H1 (cell line): ENCODE results near the gene LRP3. TPM values are rescaled to one million over a fixed set of nuclear protein-coding genes. Genes with fewer than 3 reads are reported as not detected.

Experiments
- CTCF ChIA-PET: fragments of 300-600 bp; sonication (Branson Sonifier 250); formaldehyde crosslinking; loops from one replicate; lab custom pipeline; 2021; ENCODE audit not compliant: partially characterized antibody; lab: Charles Lee
- POLR2A ChIA-PET: fragments of 300-600 bp; sonication (Branson Sonifier 250); formaldehyde crosslinking; loops from one replicate; lab custom pipeline; 2021; ENCODE audit warnings: inconsistent platforms; ENCODE audit not compliant: partially characterized antibody; lab: Charles Lee
- DNase-seq, 2 experiments: peaks; one replicate each; pipeline versions ENCODE4 v3.0.0 to v3.0.0-alpha.2; 2010 to 2022; ENCODE audit warnings: low spot score in 2 of 2, low read depth in 1 of 2, mixed read lengths in 1 of 2
- FAIRE-seq: peaks from 2 replicates; lab custom pipeline; 2011; peaks lifted over from hg19 to GRCh38; lab: Jason Lieb, UNC
- H2AFZ ChIP-seq: 2 replicates; pipeline ENCODE4 v1.8.1; 2012; ENCODE audit warnings: low read length, inconsistent platforms
- H2AK5ac ChIP-seq: 2 replicates; pipeline ENCODE4 v1.6.1; 2013; ENCODE audit warnings: low read depth, low read length
- H2BK120ac ChIP-seq: replicated peaks from 2 replicates; pipeline ENCODE3; 2013; ENCODE audit warnings: low read depth, low read length, inconsistent platforms
- H2BK12ac ChIP-seq: 2 replicates; pipeline ENCODE4 v1.6.1; 2013; ENCODE audit warnings: low read depth, low read length
- H2BK15ac ChIP-seq: 2 replicates; pipeline ENCODE4 v1.6.1; 2013; ENCODE audit warnings: low read length
- H2BK20ac ChIP-seq: 2 replicates; pipeline ENCODE4 v1.6.1; 2013; ENCODE audit warnings: low read length
- H2BK5ac ChIP-seq: 2 replicates; pipeline ENCODE4 v1.6.1; 2013; ENCODE audit warnings: low read depth, low read length
- H3K14ac ChIP-seq: 2 replicates; pipeline ENCODE4 v1.6.1; 2013; ENCODE audit warnings: inconsistent platforms; ENCODE audit not compliant: insufficient read length
- H3K18ac ChIP-seq: 2 replicates; pipeline ENCODE4 v1.6.1; 2013; ENCODE audit warnings: low read length; ENCODE audit errors: extremely low read depth
- H3K23ac ChIP-seq: 2 replicates; pipeline ENCODE4 v1.6.1; 2013; ENCODE audit warnings: inconsistent platforms; ENCODE audit not compliant: insufficient read length
- H3K23me2 ChIP-seq: 2 replicates; pipeline ENCODE4 v1.6.1; 2013; ENCODE audit warnings: low read depth, low read length
- H3K27ac ChIP-seq: 2 replicates; pipeline ENCODE4 v1.6.1; 2011; ENCODE audit warnings: low read depth, low read length, inconsistent platforms
- H3K27me3 ChIP-seq, 4 experiments: replicated peaks in 1 of 4; 1 replicate in 1 of 4; 2 replicates in 3 of 4; pipeline versions ENCODE4 v1.6.1 to v1.8.1; 2011 to 2013; ENCODE audit warnings: low read length in 3 of 4, mild to moderate bottlenecking in 3 of 4, inconsistent platforms in 2 of 4, mixed read lengths in 2 of 4, moderate library complexity in 1 of 4; ENCODE audit not compliant: control insufficient read depth in 3 of 4, insufficient read depth in 3 of 4; ENCODE audit errors: extremely low read depth in 1 of 4
- H3K36me3 ChIP-seq, 4 experiments: 2 replicates each; pipeline versions ENCODE4 v1.6.1 to v1.8.1; 2011 to 2013; ENCODE audit warnings: mild to moderate bottlenecking in 4 of 4, low read length in 3 of 4, moderate library complexity in 2 of 4, control low read depth in 1 of 4, inconsistent platforms in 1 of 4; ENCODE audit not compliant: insufficient read depth in 4 of 4, control insufficient read depth in 2 of 4
- H3K4ac ChIP-seq: replicated peaks from 2 replicates; pipeline ENCODE3; 2013; ENCODE audit warnings: low read length, low read depth, mixed read lengths, inconsistent platforms; ENCODE audit not compliant: insufficient read length
- H3K4me1 ChIP-seq, 4 experiments: replicated peaks in 1 of 4; 1 replicate in 1 of 4; 2 replicates in 3 of 4; pipeline versions ENCODE4 v1.6.1 to v1.8.1; 2011 to 2013; ENCODE audit warnings: low read length in 3 of 4, inconsistent platforms in 2 of 4, mixed read lengths in 1 of 4; ENCODE audit not compliant: insufficient read depth in 4 of 4, control insufficient read depth in 3 of 4
- H3K4me2 ChIP-seq, 2 experiments: 2 replicates each; pipeline versions ENCODE4 v1.6.1 to v1.8.1; 2011 to 2013; ENCODE audit warnings: low read depth in 2 of 2, low read length in 2 of 2, control low read depth in 1 of 2, inconsistent platforms in 1 of 2, mild to moderate bottlenecking in 1 of 2; ENCODE audit not compliant: insufficient read depth in 1 of 2
- H3K4me3 ChIP-seq, 4 experiments: fragments of 200-600, 300-600 bp in 1 of 4; sonication (generic), shearing (Covaris generic), sonication (Bioruptor Twin) in 1 of 4; 2 replicates each; pipeline versions ENCODE4 v1.5.1 to v1.8.1; 2011 to 2016; ENCODE audit warnings: low read length in 4 of 4, low read depth in 3 of 4, control low read depth in 2 of 4, inconsistent platforms in 2 of 4, mild to moderate bottlenecking in 2 of 4, mixed read lengths in 1 of 4, moderate library complexity in 1 of 4; ENCODE audit not compliant: insufficient read depth in 2 of 4; ENCODE audit errors: extremely low read depth in 1 of 4
- H3K56ac ChIP-seq: replicated peaks from 2 replicates; pipeline ENCODE3; 2013; ENCODE audit warnings: low read depth, mild to moderate bottlenecking, mixed read lengths, low read length, inconsistent platforms; ENCODE audit not compliant: insufficient read length
- H3K79me1 ChIP-seq: 2 replicates; pipeline ENCODE4 v1.6.1; 2013; ENCODE audit warnings: low read depth, low read length, control low read depth
- H3K79me2 ChIP-seq, 2 experiments: 2 replicates each; pipeline versions ENCODE4 v1.6.1 to v1.8.1; 2012 to 2013; ENCODE audit warnings: low read length in 2 of 2, mild to moderate bottlenecking in 2 of 2, inconsistent platforms in 1 of 2; ENCODE audit not compliant: insufficient read depth in 2 of 2, control insufficient read depth in 1 of 2
- H3K9ac ChIP-seq, 4 experiments: replicated peaks in 1 of 4; 1 replicate in 1 of 4; 2 replicates in 3 of 4; pipeline versions ENCODE4 v1.6.1 to v1.8.1; 2011 to 2013; ENCODE audit warnings: low read depth in 3 of 4, low read length in 3 of 4, control low read depth in 2 of 4, mild to moderate bottlenecking in 2 of 4, moderate library complexity in 2 of 4, inconsistent platforms in 1 of 4; ENCODE audit errors: extremely low read depth in 1 of 4
- H3K9me3 ChIP-seq, 2 experiments: 2 replicates each; pipeline versions ENCODE4 v1.6.1 to v1.8.1; 2012 to 2013; ENCODE audit warnings: mild to moderate bottlenecking in 2 of 2, moderate library complexity in 2 of 2, control low read depth in 1 of 2, inconsistent platforms in 1 of 2, low read depth in 1 of 2, low read length in 1 of 2, mixed read lengths in 1 of 2; ENCODE audit not compliant: insufficient read depth in 2 of 2
- H4K20me1 ChIP-seq, 2 experiments: replicated peaks in 1 of 2; 2 replicates each; pipeline versions ENCODE3 to v1.8.1; 2011 to 2013; ENCODE audit warnings: inconsistent platforms in 2 of 2, low read length in 2 of 2, mild to moderate bottlenecking in 1 of 2; ENCODE audit not compliant: insufficient read depth in 2 of 2, control insufficient read depth in 1 of 2
- H4K5ac ChIP-seq: 2 replicates; pipeline ENCODE4 v1.6.1; 2013; ENCODE audit warnings: low read length, low read depth, mixed read lengths, inconsistent platforms; ENCODE audit not compliant: insufficient read length
- H4K8ac ChIP-seq: 2 replicates; pipeline ENCODE4 v1.8.0; 2013; ENCODE audit warnings: mild to moderate bottlenecking, moderate library complexity, low read length, inconsistent platforms; ENCODE audit not compliant: insufficient read depth; ENCODE audit errors: extremely low read depth
- H4K91ac ChIP-seq: replicated peaks from 2 replicates; pipeline ENCODE3; 2013; ENCODE audit warnings: low read length, mixed read lengths, inconsistent platforms; ENCODE audit not compliant: insufficient read length
- JUND ChIP-seq: IDR thresholded peaks from 2 replicates; pipeline ENCODE4 v1.6.1; 2011; ENCODE audit warnings: mild to moderate bottlenecking, improper control_type of control experiment, low read length
- RXRA ChIP-seq: IDR thresholded peaks from 2 replicates; pipeline ENCODE4 v1.6.1; 2011; ENCODE audit warnings: low read depth, mild to moderate bottlenecking, low read length, moderate library complexity; ENCODE audit not compliant: insufficient read depth
- SP1 ChIP-seq: IDR thresholded peaks from 2 replicates; pipeline ENCODE4 v1.6.1; 2011; ENCODE audit warnings: low read depth, low read length
- WGBS, 2 experiments: shearing (Covaris generic) in 1 of 2; methylation state at CpG; one replicate each; pipeline versions ENCODE4 v1.1.6 to v1.1.7; 2013 to 2015; ENCODE audit warnings: low lambda C conversion rate in 2 of 2, mixed read lengths in 2 of 2, inconsistent platforms in 1 of 2, low coverage in 1 of 2, missing lambda C conversion rate in 1 of 2; ENCODE audit not compliant: insufficient replicate concordance in 2 of 2, insufficient coverage in 1 of 2, insufficient read length in 1 of 2; ENCODE audit errors: extremely low coverage in 1 of 2, missing lambda C conversion rate in 1 of 2; 5-methylcytosine and 5-hydroxymethylcytosine counted together
- polyA plus RNA-seq, 7 experiments: library from polyadenylated mRNA; depleted of rRNA in 3 of 7; stranded (reverse) in 5 of 7; unstranded in 2 of 7; fragments of >200 nt in 5 of 7; fragments of 200-250 nt in 2 of 7; gene quantifications; 1 replicate in 5 of 7; 2 replicates in 1 of 7; 4 replicates in 1 of 7; pipeline versions ENCODE4 v1.2.1 to v1.2.3, GENCODE V29; 2011 to 2013; ENCODE audit warnings: missing spikeins in 2 of 7, mixed read lengths in 2 of 7
- total RNA-seq: library from RNA; stranded (reverse); fragmentation: NEBNext Ultra II Directional; extraction: Animal tissue kit (Norgen Biotek cat#: 25700); gene quantifications from 2 replicates; pipeline ENCODE4 v1.2.1, GENCODE V29; 2021

Gene LRP3
- total and polyA plus RNA-seq, 2 of the 8 experiments (the other 6 are each of a cell fraction or from before 2014, with no cell fraction given) = 30.3 to 33.7 TPM

DNA sequence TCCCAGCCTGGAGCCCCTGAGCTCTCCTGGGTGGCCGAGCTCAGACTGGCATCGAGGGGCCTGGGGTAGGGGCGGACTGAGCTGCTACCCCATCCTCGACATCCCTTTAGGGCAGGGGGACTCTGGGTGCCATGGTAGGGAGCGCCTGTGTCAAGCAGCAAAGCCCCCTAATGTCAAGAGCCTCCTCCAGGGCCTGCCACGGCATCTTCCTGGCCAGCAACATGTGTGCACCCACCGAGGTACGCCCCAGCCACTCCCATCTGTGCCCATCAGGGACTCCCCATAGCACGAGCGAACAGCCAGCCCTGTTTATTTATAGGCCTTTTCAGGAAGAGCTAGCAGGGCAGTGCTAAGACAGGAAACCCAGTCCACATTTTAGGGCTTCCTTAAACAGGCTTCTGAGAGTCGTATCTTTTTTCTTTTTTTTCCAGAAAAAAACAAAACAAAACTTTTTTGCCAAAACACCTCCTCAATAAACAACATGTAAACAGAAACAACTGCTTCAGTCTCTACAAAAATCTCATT lies 14.3 kb downstream of the LRP3 start:
- Histone ChIP-seq H2AFZ (no peak overlapping the region), H3K27ac (no peak overlapping the region), H3K9me3 (no peaks in the 10 kb centered on the region), H3K4me1 (no peaks in the 10 kb centered on the region; a peak in 2 of 7 replicates), H3K18ac (no peak overlapping the region), H3K79me1 (no peaks in the 10 kb centered on the region), H3K4me3 (no peak overlapping the region), H3K36me3 (peaks cover 0 to 19% (median 0%) of the 10 kb centered on the region in 4 experiments; a peak in 2 of 8 replicates), H2BK15ac (no peak overlapping the region), H3K4ac (no peak overlapping the region), H4K5ac (no peak overlapping the region), H4K8ac (no peak overlapping the region), H3K56ac (no peak overlapping the region), H2BK5ac (no peak overlapping the region), H3K23me2 (no peaks in the 10 kb centered on the region), H2BK20ac (no peak overlapping the region), H3K9ac (no peak overlapping the region), H2AK5ac (no peak overlapping the region), H2BK12ac (no peak overlapping the region), H4K91ac (no peak overlapping the region), H3K27me3 (no peaks in the 10 kb centered on the region), H3K79me2 (no peaks in the 10 kb centered on the region), H3K4me2 (no peak overlapping the region), H4K20me1 (no peaks in the 10 kb centered on the region), H2BK120ac (no peak overlapping the region), H3K23ac (no peak overlapping the region), H3K14ac (no peak overlapping the region)
- CTCF ChIA-PET = interaction anchor here (1.0 to 1.8 kb wide), 5 partner anchors 13 to 82 kb away, joined by 3 to 6 read pairs (median 3); no protein-coding TSS in a partner anchor
- POLR2A ChIA-PET = interaction anchor here (1.7 to 2.7 kb wide), 3 partner anchors 8 to 13 kb away, joined by 4 to 7 read pairs (median 6); no protein-coding TSS in a partner anchor
- no peak for FAIRE-seq
- no peak for DNase-seq
- 92% methylated on average over 11 of the region's 11 CpGs; no CpG with 5 or more reads in 1 of the 2 experiments for WGBS, 2 experiments
- TF ChIP-seq RXRA = no peak
- no peak for TF ChIP-seq SP1
- no peak for TF ChIP-seq JUND
